HepG2 (cell line): ENCODE measurements around the gene DNAJC11. TPM values are rescaled to one million over a fixed set of nuclear protein-coding genes. Genes with fewer than 3 reads are reported as not detected.

ENCODE experiments used
- AGO1 ChIP-seq: fragments of 200-400 bp; formaldehyde crosslinking; IDR thresholded peaks from 2 replicates; pipeline ENCODE4 v1.6.1; 2017; ENCODE audit warnings: mild to moderate bottlenecking, low read depth, low read length, moderate library complexity; ENCODE audit not compliant: poor library complexity, severe bottlenecking
- HOXA3 ChIP-seq: sonication (generic); formaldehyde crosslinking; IDR thresholded peaks from 2 replicates; pipeline ENCODE4 v1.5.0; 2020; ENCODE audit warnings: missing genetic modification reagents
- HOXD1 ChIP-seq: sonication (generic); formaldehyde crosslinking; IDR thresholded peaks from 2 replicates; pipeline ENCODE4 v1.5.0; 2020; ENCODE audit warnings: missing genetic modification reagents
- MED13 ChIP-seq: sonication (generic); formaldehyde crosslinking; IDR thresholded peaks from 2 replicates; pipeline ENCODE4 v1.5.0; 2020; ENCODE audit warnings: missing genetic modification reagents
- ZNF33B ChIP-seq: sonication (generic); formaldehyde crosslinking; IDR thresholded peaks from 2 replicates; pipeline ENCODE4 v1.5.1; 2020; ENCODE audit warnings: mild to moderate bottlenecking, missing genetic modification reagents
- polyA plus RNA-seq, 8 experiments: library from polyadenylated mRNA; depleted of rRNA in 3 of 8; stranded (reverse) in 7 of 8; unstranded in 1 of 8; fragments of >200 nt; fragmentation: Illumina TruSeq in 4 of 8; extraction: Trizol in 4 of 8; gene quantifications; 2 replicates each; pipeline versions ENCODE4 v1.2.1 to v1.2.3, GENCODE V29; 2011 to 2016; ENCODE audit warnings: low read depth in 4 of 8, missing spikeins in 1 of 8, mixed read lengths in 1 of 8; ENCODE audit not compliant: insufficient read depth in 1 of 8
- total RNA-seq, 5 experiments: library from RNA; depleted of rRNA; stranded (reverse); fragments of >200 nt; fragmentation: Illumina TruSeq; extraction: Trizol; gene quantifications; 2 replicates each; pipeline ENCODE4 v1.2.3, GENCODE V29; 2016; ENCODE audit warnings: low read depth in 1 of 5
- TF ChIP-seq, protein P1 (sequence below), 2 experiments: sonication (generic) in 1 of 2; formaldehyde crosslinking in 1 of 2; IDR thresholded peaks; 2 replicates each; pipeline versions ENCODE4 v1.6.1 to v1.9.0; 2014 to 2022; ENCODE audit warnings: antibody characterized with exemption in 1 of 2, borderline replicate concordance in 1 of 2, inconsistent platforms in 1 of 2, low read depth in 1 of 2, missing genetic modification reagents in 1 of 2

Gene DNAJC11
- total and polyA plus RNA-seq, 2 of the 13 experiments (the other 11 are each of a cell fraction or from before 2014, with no cell fraction given): 25.1 to 47.6 TPM

- TF ChIP-seq, protein P1, sequence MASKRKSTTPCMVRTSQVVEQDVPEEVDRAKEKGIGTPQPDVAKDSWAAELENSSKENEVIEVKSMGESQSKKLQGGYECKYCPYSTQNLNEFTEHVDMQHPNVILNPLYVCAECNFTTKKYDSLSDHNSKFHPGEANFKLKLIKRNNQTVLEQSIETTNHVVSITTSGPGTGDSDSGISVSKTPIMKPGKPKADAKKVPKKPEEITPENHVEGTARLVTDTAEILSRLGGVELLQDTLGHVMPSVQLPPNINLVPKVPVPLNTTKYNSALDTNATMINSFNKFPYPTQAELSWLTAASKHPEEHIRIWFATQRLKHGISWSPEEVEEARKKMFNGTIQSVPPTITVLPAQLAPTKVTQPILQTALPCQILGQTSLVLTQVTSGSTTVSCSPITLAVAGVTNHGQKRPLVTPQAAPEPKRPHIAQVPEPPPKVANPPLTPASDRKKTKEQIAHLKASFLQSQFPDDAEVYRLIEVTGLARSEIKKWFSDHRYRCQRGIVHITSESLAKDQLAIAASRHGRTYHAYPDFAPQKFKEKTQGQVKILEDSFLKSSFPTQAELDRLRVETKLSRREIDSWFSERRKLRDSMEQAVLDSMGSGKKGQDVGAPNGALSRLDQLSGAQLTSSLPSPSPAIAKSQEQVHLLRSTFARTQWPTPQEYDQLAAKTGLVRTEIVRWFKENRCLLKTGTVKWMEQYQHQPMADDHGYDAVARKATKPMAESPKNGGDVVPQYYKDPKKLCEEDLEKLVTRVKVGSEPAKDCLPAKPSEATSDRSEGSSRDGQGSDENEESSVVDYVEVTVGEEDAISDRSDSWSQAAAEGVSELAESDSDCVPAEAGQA (IDR thresholded peaks at IDR 0.05; ENCODE audit: low read depth): no peak
- TF ChIP-seq, protein P1 (CRISPR knock-in tag; IDR thresholded peaks at IDR 0.05; ENCODE audit: borderline replicate concordance): no peak
- TF ChIP-seq HOXD1 (CRISPR knock-in tag) (no peak), AGO1 (no peak), ZNF33B (CRISPR knock-in tag) (no peak), HOXA3 (CRISPR knock-in tag) (no peak), MED13 (CRISPR knock-in tag) (no peak)
- TF ChIP-seq, all 625 proteins: peak for 0
These were observed 41.1 kb downstream of the DNAJC11 start (continued) for GRCh38 chr1:6660415-6661049.
